Hepatocyte (in vitro differentiated cells): ENCODE measurements around the gene UBE2D2. TPM values are rescaled to one million over a fixed set of nuclear protein-coding genes. Genes with fewer than 3 reads are reported as not detected.

Experiments
- DNase-seq: peaks from one replicate; pipeline ENCODE4 v3.0.0-alpha.2; 2016; ENCODE audit warnings: low spot score
- H2AFZ ChIP-seq: fragments of 200-600 bp; sonication (generic); 2 replicates; pipeline ENCODE4 v1.6.0; 2016; ENCODE audit warnings: antibody characterized with exemption, mild to moderate bottlenecking
- H3K27ac ChIP-seq: fragments of 200-600 bp; sonication (generic); 2 replicates; pipeline ENCODE4 v1.5.1; 2016; ENCODE audit warnings: mild to moderate bottlenecking
- H3K27me3 ChIP-seq: fragments of 200-600 bp; sonication (generic); 2 replicates; pipeline ENCODE4 v1.6.1; 2016
- H3K36me3 ChIP-seq: fragments of 200-600 bp; sonication (generic); replicated peaks from 2 replicates; pipeline ENCODE4 v1.5.1; 2016; ENCODE audit warnings: low read depth; ENCODE audit not compliant: insufficient read depth
- H3K4me1 ChIP-seq: fragments of 200-600 bp; sonication (generic); 2 replicates; pipeline ENCODE4 v1.5.1; 2016; ENCODE audit warnings: mild to moderate bottlenecking, moderate library complexity; ENCODE audit not compliant: insufficient read depth
- H3K4me2 ChIP-seq: fragments of 200-600 bp; sonication (generic); 2 replicates; pipeline ENCODE4 v1.6.0; 2016
- H3K4me3 ChIP-seq: fragments of 200-600 bp; sonication (generic); 2 replicates; pipeline ENCODE4 v1.5.1; 2016; ENCODE audit warnings: mild to moderate bottlenecking
- H3K79me2 ChIP-seq: fragments of 200-600 bp; sonication (generic); 2 replicates; pipeline ENCODE4 v1.6.0; 2017; ENCODE audit warnings: mild to moderate bottlenecking
- H3K9me2 ChIP-seq: fragments of 200-600 bp; sonication (generic); replicated peaks from 2 replicates; pipeline ENCODE4 v1.6.0; 2017; ENCODE audit warnings: mild to moderate bottlenecking; ENCODE audit not compliant: insufficient read depth
- H3K9me3 ChIP-seq: fragments of 200-600 bp; sonication (generic); 2 replicates; pipeline ENCODE4 v1.5.1; 2016; ENCODE audit warnings: low read depth, mild to moderate bottlenecking
- H4K20me1 ChIP-seq: fragments of 200-600 bp; sonication (generic); 2 replicates; pipeline ENCODE4 v1.6.0; 2016; ENCODE audit warnings: mild to moderate bottlenecking; ENCODE audit not compliant: insufficient read depth, poor library complexity, severe bottlenecking
- CTCF ChIP-seq: fragments of 200-600 bp; sonication (generic); IDR thresholded peaks from 2 replicates; pipeline ENCODE4 v1.5.1; 2016; ENCODE audit warnings: antibody characterized with exemption, mild to moderate bottlenecking; ENCODE audit not compliant: poor library complexity
- EZH2 ChIP-seq: fragments of 200-600 bp; sonication (generic); IDR thresholded peaks from 2 replicates; pipeline ENCODE4 v1.6.1; 2016; ENCODE audit warnings: antibody characterized with exemption, mild to moderate bottlenecking, borderline replicate concordance
- EZH2phosphoT487 ChIP-seq: fragments of 200-600 bp; sonication (generic); IDR thresholded peaks from one replicate; pipeline ENCODE4 v1.6.1; 2018; ENCODE audit warnings: antibody characterized with exemption, mild to moderate bottlenecking, low read depth, moderate library complexity; ENCODE audit not compliant: unreplicated experiment, severe bottlenecking
- WGBS: methylation state at CpG from one replicate; pipeline ENCODE4 v1.1.6; 2016; ENCODE audit warnings: low lambda C conversion rate; ENCODE audit errors: missing lambda C conversion rate; 5-methylcytosine and 5-hydroxymethylcytosine counted together
- polyA plus RNA-seq: library from polyadenylated mRNA; unstranded; fragments of >200 nt; fragmentation: Nextera tagmentation; extraction: Ambion mirVana; gene quantifications from 2 replicates; pipeline ENCODE4 v1.2.1, GENCODE V29; 2016
- total RNA-seq: library from RNA; depleted of rRNA; stranded (reverse); fragments of >200 nt; gene quantifications from 2 replicates; pipeline ENCODE4 v1.2.3, GENCODE V29; 2014

The UBE2D2 gene
- total and polyA plus RNA-seq, 2 experiments from 2014 or later, result 85.9 to 182 TPM

- no peak overlapping the region for H3K27ac ChIP-seq
- H3K36me3 ChIP-seq, result no peaks in the 10 kb centered on the region
- 87% methylated on average over 2 of the region's 2 CpGs for WGBS
- TF ChIP-seq EZH2phosphoT487, result no peak
- no peak for TF ChIP-seq CTCF
- no peak for TF ChIP-seq EZH2
- H3K9me3 ChIP-seq, result no peaks in the 10 kb centered on the region
- no peak for DNase-seq
- H3K4me3 ChIP-seq, result no peak overlapping the region
- H3K79me2 ChIP-seq, result no peaks in the 10 kb centered on the region
- no peaks in the 10 kb centered on the region for H3K27me3 ChIP-seq
- no peak overlapping the region for H3K4me2 ChIP-seq
- no peaks in the 10 kb centered on the region for H3K9me2 ChIP-seq
- no peak overlapping the region for H2AFZ ChIP-seq
- no peaks in the 10 kb centered on the region for H4K20me1 ChIP-seq
- H3K4me1 ChIP-seq, result peaks cover 4% of the 10 kb centered on the region
Observed at GRCh38 chr5:139514486-139514856, 46.7 kb upstream of the UBE2D2 start.

- DNase-seq, result peak; percentile 95
- Histone ChIP-seq H3K4me2 (peak overlapping the region; percentile 96), H3K27ac (peak overlapping the region; percentile 86), H4K20me1 (no peaks in the 10 kb centered on the region), H3K79me2 (no peaks in the 10 kb centered on the region), H3K9me2 (no peaks in the 10 kb centered on the region), H3K4me1 (peaks cover 4% of the 10 kb centered on the region), H3K9me3 (no peaks in the 10 kb centered on the region), H3K36me3 (no peaks in the 10 kb centered on the region), H3K4me3 (peak overlapping the region; percentile 65), H2AFZ (peak overlapping the region; percentile 97), H3K27me3 (no peaks in the 10 kb centered on the region)
- TF ChIP-seq EZH2phosphoT487 (no peak), CTCF (peak; percentile 98), EZH2 (no peak)
- WGBS, result 14% methylated on average over 56 of the region's 56 CpGs
Observed at GRCh38 chr5:139517683-139518564, 43.2 kb upstream of the UBE2D2 start.

- H3K4me3 ChIP-seq, result no peak overlapping the region
- TF ChIP-seq CTCF (no peak), EZH2phosphoT487 (no peak), EZH2 (no peak)
- no peaks in the 10 kb centered on the region for H3K27me3 ChIP-seq
- DNase-seq, result no peak
- H3K4me2 ChIP-seq, result no peak overlapping the region
- H3K27ac ChIP-seq, result no peak overlapping the region
- peaks cover 5% of the 10 kb centered on the region for H3K4me1 ChIP-seq
- H2AFZ ChIP-seq, result no peak overlapping the region
- no peaks in the 10 kb centered on the region for H4K20me1 ChIP-seq
- no peaks in the 10 kb centered on the region for H3K36me3 ChIP-seq
- WGBS, result 59% methylated on average over 9 of the region's 10 CpGs
- H3K79me2 ChIP-seq, result no peaks in the 10 kb centered on the region
- H3K9me3 ChIP-seq, result no peaks in the 10 kb centered on the region
- H3K9me2 ChIP-seq, result no peaks in the 10 kb centered on the region
Observed at GRCh38 chr5:139523635-139524445, 37.3 kb upstream of the UBE2D2 start.
